ENCODE measurements around the gene KLHDC10. TPM values are rescaled to one million over a fixed set of nuclear protein-coding genes. Genes with fewer than 3 reads are reported as not detected.
A peak's percentile ranks its signal among the peaks of the same experiment; 100 is the strongest.

Gene KLHDC10
- total and polyA plus RNA-seq, 2 donors (not counting 1 experiment from before 2014, with no cell fraction given) = 7.1 to 25.7 TPM

DNA sequence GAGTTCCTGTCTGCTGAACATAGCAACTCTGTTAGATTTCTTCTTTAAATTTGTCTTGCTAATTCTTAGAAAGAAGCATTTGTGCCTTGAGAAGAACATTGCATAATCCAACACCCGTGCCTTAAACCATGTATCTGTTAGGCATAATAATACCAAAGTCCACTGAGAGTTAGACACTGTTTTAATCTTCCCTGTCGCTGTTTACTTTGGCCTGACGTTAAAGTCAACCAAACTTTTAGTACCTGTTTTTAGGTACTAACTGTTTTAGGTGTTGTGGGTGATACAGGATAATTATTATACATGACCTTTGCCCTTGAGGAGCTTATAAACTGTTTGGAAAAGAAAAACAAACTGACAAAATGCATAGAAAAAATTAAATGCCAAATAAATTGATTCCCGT lies 43.6 kb downstream of the KLHDC10 start:
- H3K4me1 Mint-ChIP-seq = peaks cover 31% of the 10 kb centered on the region
- WGBS (ENCODE audit: insufficient coverage) = no CpG with 5 or more reads among the region's 4 CpGs
- DNase-seq (no peak), ATAC-seq (ENCODE audit: low read depth) (no peak)
- Histone ChIP-seq H3K4me1 (ENCODE audit: control insufficient read depth in 2 of 2, insufficient read depth in 2 of 2, low read length in 2 of 2) (peaks cover 17 to 19% of the 10 kb centered on the region in 2 donors), H3K4me2 (replicated peaks; ENCODE audit: low read depth, low read length, poor library complexity, severe bottlenecking) (peak overlapping the region; percentile 44), H3K79me2 (ENCODE audit: control insufficient read depth, insufficient read depth, low read length) (peaks cover 5% of the 10 kb centered on the region), H3K27me3 (replicated peaks in 1 of 4; ENCODE audit: control extremely low read depth in 1 of 4, control insufficient read depth in 3 of 4, insufficient read depth in 4 of 4, low read length in 3 of 4) (no peaks in the 10 kb centered on the region), H3K27ac (ENCODE audit: low read length in 2 of 2) (peak overlapping the region in 1 of 2 donors; percentile 60), H3K36me3 (replicated peaks in 1 of 2; ENCODE audit: control extremely low read depth in 1 of 2, control insufficient read depth in 1 of 2, extremely low read depth in 1 of 2, insufficient read depth in 2 of 2, low read length in 1 of 2) (peaks cover 0 to 1% of the 10 kb centered on the region in 2 experiments), H4K20me1 (ENCODE audit: control insufficient read depth, insufficient read depth, low read length, poor library complexity, severe bottlenecking) (no peaks in the 10 kb centered on the region), H3K9me3 (ENCODE audit: control extremely low read depth in 1 of 3, control insufficient read depth in 2 of 3, insufficient read depth in 1 of 3, low read length in 2 of 3) (no peaks in the 10 kb centered on the region), H2AFZ (ENCODE audit: insufficient read depth, low read depth, low read length, poor library complexity, severe bottlenecking) (no peak overlapping the region), H3K4me3 (ENCODE audit: control extremely low read depth in 1 of 5, extremely low read depth in 1 of 5, insufficient read depth in 1 of 5, low read depth in 2 of 5, low read length in 4 of 5) (no peak overlapping the region), H3K9ac (ENCODE audit: low read length) (peak overlapping the region; percentile 3)
- no peaks in the 10 kb centered on the region for H3K27me3 Mint-ChIP-seq
- intact Hi-C loops (cut with micrococcal nuclease) = no loop called here
- H3K9me3 Mint-ChIP-seq (ENCODE audit: insufficient read depth) = no peaks in the 10 kb centered on the region
- H3K4me3 Mint-ChIP-seq = peak overlapping the region; percentile 35
- TF ChIP-seq, protein P1, sequence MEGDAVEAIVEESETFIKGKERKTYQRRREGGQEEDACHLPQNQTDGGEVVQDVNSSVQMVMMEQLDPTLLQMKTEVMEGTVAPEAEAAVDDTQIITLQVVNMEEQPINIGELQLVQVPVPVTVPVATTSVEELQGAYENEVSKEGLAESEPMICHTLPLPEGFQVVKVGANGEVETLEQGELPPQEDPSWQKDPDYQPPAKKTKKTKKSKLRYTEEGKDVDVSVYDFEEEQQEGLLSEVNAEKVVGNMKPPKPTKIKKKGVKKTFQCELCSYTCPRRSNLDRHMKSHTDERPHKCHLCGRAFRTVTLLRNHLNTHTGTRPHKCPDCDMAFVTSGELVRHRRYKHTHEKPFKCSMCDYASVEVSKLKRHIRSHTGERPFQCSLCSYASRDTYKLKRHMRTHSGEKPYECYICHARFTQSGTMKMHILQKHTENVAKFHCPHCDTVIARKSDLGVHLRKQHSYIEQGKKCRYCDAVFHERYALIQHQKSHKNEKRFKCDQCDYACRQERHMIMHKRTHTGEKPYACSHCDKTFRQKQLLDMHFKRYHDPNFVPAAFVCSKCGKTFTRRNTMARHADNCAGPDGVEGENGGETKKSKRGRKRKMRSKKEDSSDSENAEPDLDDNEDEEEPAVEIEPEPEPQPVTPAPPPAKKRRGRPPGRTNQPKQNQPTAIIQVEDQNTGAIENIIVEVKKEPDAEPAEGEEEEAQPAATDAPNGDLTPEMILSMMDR (IDR thresholded peaks at IDR 0.05) = no peak
- TF ChIP-seq EZH2 (IDR thresholded peaks at IDR 0.05; ENCODE audit: borderline replicate concordance, insufficient read depth, low read depth, low read length, poor library complexity, severe bottlenecking) = no peak
- H3K27ac Mint-ChIP-seq = peak overlapping the region; percentile 72
- ChIA-PET POLR2A (interaction anchor here (0.7 kb wide), 1 partner anchor 92 kb away, joined by 3 read pairs; the partner anchor contains the start of gene TMEM209), CTCF (interaction anchor here (1.7 kb wide), 1 partner anchor 42 kb away, joined by 8 read pairs; no protein-coding TSS in a partner anchor)

DNA sequence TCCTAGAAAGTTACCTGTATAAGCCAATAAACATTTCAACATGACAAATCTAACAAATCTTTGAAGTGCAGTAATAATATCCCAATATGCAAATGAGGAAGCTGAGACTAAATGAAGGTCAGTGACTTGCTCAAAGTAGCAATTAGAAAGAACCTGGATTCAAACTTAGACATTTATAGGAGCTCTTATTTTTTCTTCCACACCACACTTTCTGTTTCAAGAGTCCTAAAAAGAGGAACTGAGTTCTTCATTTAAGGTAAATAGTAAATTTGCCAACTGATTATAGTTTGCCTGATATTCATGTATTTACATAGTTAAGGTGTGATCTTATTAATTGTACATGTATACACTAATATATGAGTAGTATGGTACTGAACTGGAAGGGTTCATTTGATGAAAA lies 44.0 kb downstream of the KLHDC10 start:
- DNase-seq = peak; percentile 50
- no peaks in the 10 kb centered on the region for H3K9me3 Mint-ChIP-seq (ENCODE audit: insufficient read depth)
- TF ChIP-seq EZH2 (IDR thresholded peaks at IDR 0.05; ENCODE audit: borderline replicate concordance, insufficient read depth, low read depth, low read length, poor library complexity, severe bottlenecking) = no peak
- TF ChIP-seq, protein P1 (IDR thresholded peaks at IDR 0.05) = no peak
- ATAC-seq (ENCODE audit: low read depth) = peak; percentile 41
- H3K4me3 Mint-ChIP-seq = peak overlapping the region; percentile 35
- H3K4me1 Mint-ChIP-seq = peaks cover 31% of the 10 kb centered on the region
- no peak overlapping the region for H2AFZ ChIP-seq (ENCODE audit: insufficient read depth, low read depth, low read length, poor library complexity, severe bottlenecking)
- peaks cover 0 to 1% of the 10 kb centered on the region in 2 experiments for H3K36me3 ChIP-seq (replicated peaks in 1 of 2; ENCODE audit: control extremely low read depth in 1 of 2, control insufficient read depth in 1 of 2, extremely low read depth in 1 of 2, insufficient read depth in 2 of 2, low read length in 1 of 2)
- ChIA-PET CTCF (interaction anchor here (0.7 to 1.7 kb wide), 4 partner anchors 19 to 55 kb away, joined by 3 to 8 read pairs (median 3); no protein-coding TSS in a partner anchor), POLR2A (no interaction called here)
- no peaks in the 10 kb centered on the region for H3K27me3 ChIP-seq (replicated peaks in 1 of 4; ENCODE audit: control extremely low read depth in 1 of 4, control insufficient read depth in 3 of 4, insufficient read depth in 4 of 4, low read length in 3 of 4)
- no peaks in the 10 kb centered on the region for H4K20me1 ChIP-seq (ENCODE audit: control insufficient read depth, insufficient read depth, low read length, poor library complexity, severe bottlenecking)
- H3K4me1 ChIP-seq (ENCODE audit: control insufficient read depth in 2 of 2, insufficient read depth in 2 of 2, low read length in 2 of 2) = peaks cover 17 to 19% of the 10 kb centered on the region in 2 donors
- H3K27ac ChIP-seq (ENCODE audit: low read length in 2 of 2) = peak overlapping the region in 1 of 2 donors; percentile 60
- H3K79me2 ChIP-seq (ENCODE audit: control insufficient read depth, insufficient read depth, low read length) = peaks cover 5% of the 10 kb centered on the region
- H3K4me2 ChIP-seq (replicated peaks; ENCODE audit: low read depth, low read length, poor library complexity, severe bottlenecking) = peak overlapping the region; percentile 44
- H3K9me3 ChIP-seq (ENCODE audit: control extremely low read depth in 1 of 3, control insufficient read depth in 2 of 3, insufficient read depth in 1 of 3, low read length in 2 of 3) = no peaks in the 10 kb centered on the region
- peak overlapping the region; percentile 3 for H3K9ac ChIP-seq (ENCODE audit: low read length)
- H3K27ac Mint-ChIP-seq = peak overlapping the region; percentile 72
- no peaks in the 10 kb centered on the region for H3K27me3 Mint-ChIP-seq
- intact Hi-C loops (cut with micrococcal nuclease) = no loop called here
- H3K4me3 ChIP-seq (ENCODE audit: control extremely low read depth in 1 of 5, extremely low read depth in 1 of 5, insufficient read depth in 1 of 5, low read depth in 2 of 5, low read length in 4 of 5) = peak overlapping the region in 1 of 5 experiments; percentile 18

Measured in B cell (primary cell).